CD14-positive monocyte (primary cell): Measurements from ENCODE around the gene SMAD2. TPM values are rescaled to one million over a fixed set of nuclear protein-coding genes. Genes with fewer than 3 reads are reported as not detected.

Experiments
- DNase-seq, 3 donors: peaks; one replicate each; pipeline ENCODE4 v3.0.0-alpha.2; 2011 to 2022
- H2AFZ ChIP-seq: 2 replicates; pipeline ENCODE4 v1.6.0; 2012; ENCODE audit warnings: mild to moderate bottlenecking, low read depth, low read length, inconsistent platforms; ENCODE audit not compliant: insufficient read depth, poor library complexity, severe bottlenecking
- H3K27ac ChIP-seq, 2 donors: 1 replicate in 1 of 2; 2 replicates in 1 of 2; pipeline ENCODE4 v1.5.1; 2012 to 2013; ENCODE audit warnings: low read length in 2 of 2, control low read depth in 1 of 2, inconsistent platforms in 1 of 2, low read depth in 1 of 2, mild to moderate bottlenecking in 1 of 2
- H3K27me3 ChIP-seq, 2 donors: one replicate each; pipeline versions ENCODE4 v1.6.0 to v1.6.1; 2011 to 2013; ENCODE audit warnings: low read length in 2 of 2; ENCODE audit not compliant: control insufficient read depth in 2 of 2, insufficient read depth in 2 of 2
- H3K36me3 ChIP-seq, 2 donors: replicated peaks in 1 of 2; 1 replicate in 1 of 2; 2 replicates in 1 of 2; pipeline versions ENCODE4 v1.5.1 to v1.6.1; 2012 to 2013; ENCODE audit warnings: low read length in 2 of 2, control low read depth in 1 of 2, inconsistent platforms in 1 of 2, mild to moderate bottlenecking in 1 of 2; ENCODE audit not compliant: insufficient read depth in 2 of 2, control insufficient read depth in 1 of 2
- H3K4me1 ChIP-seq, 2 donors: 1 replicate in 1 of 2; 2 replicates in 1 of 2; pipeline versions ENCODE4 v1.5.1 to v1.6.1; 2012 to 2013; ENCODE audit warnings: low read length in 2 of 2, control low read depth in 1 of 2, inconsistent platforms in 1 of 2, mild to moderate bottlenecking in 1 of 2, moderate library complexity in 1 of 2; ENCODE audit not compliant: insufficient read depth in 2 of 2, control insufficient read depth in 1 of 2
- H3K4me2 ChIP-seq: replicated peaks from 2 replicates; pipeline ENCODE3; 2012; ENCODE audit warnings: low read length, moderate library complexity, mild to moderate bottlenecking; ENCODE audit not compliant: poor library complexity, severe bottlenecking; ENCODE audit errors: extremely low read depth
- H3K4me3 ChIP-seq, 3 experiments: fragments of 200-600 bp in 1 of 3; sonication (generic) in 1 of 3; replicated peaks in 1 of 3; 1 replicate in 2 of 3; 2 replicates in 1 of 3; pipeline ENCODE4 v1.5.1; 2011 to 2013; ENCODE audit warnings: low read length in 3 of 3, mild to moderate bottlenecking in 3 of 3, control low read depth in 2 of 3, low read depth in 2 of 3, inconsistent platforms in 1 of 3, moderate library complexity in 1 of 3
- H3K79me2 ChIP-seq: 2 replicates; pipeline ENCODE4 v1.6.0; 2012; ENCODE audit warnings: mild to moderate bottlenecking, control low read depth, inconsistent platforms, low read length, moderate library complexity; ENCODE audit not compliant: insufficient read depth
- H3K9ac ChIP-seq: 2 replicates; pipeline ENCODE4 v1.6.0; 2017; ENCODE audit warnings: low read length, mild to moderate bottlenecking; ENCODE audit not compliant: insufficient read depth, poor library complexity, severe bottlenecking
- H3K9me3 ChIP-seq, 2 donors: replicated peaks in 1 of 2; 1 replicate in 1 of 2; 2 replicates in 1 of 2; pipeline versions ENCODE4 v1.5.1 to v1.6.1; 2012 to 2013; ENCODE audit warnings: low read length in 2 of 2, control low read depth in 1 of 2; ENCODE audit not compliant: control insufficient read depth in 1 of 2, insufficient read depth in 1 of 2
- H4K20me1 ChIP-seq: 2 replicates; pipeline ENCODE4 v1.6.0; 2012; ENCODE audit warnings: mild to moderate bottlenecking, low read length, control low read depth, moderate library complexity; ENCODE audit not compliant: insufficient read depth
- H3K27ac Mint-ChIP-seq, 7 donors: one replicate each; pipeline ENCODE4 v1.8.0; 2020; ENCODE audit warnings: mild to moderate bottlenecking in 7 of 7, mixed read lengths in 7 of 7, moderate library complexity in 6 of 7, inconsistent platforms in 2 of 7
- H3K27me3 Mint-ChIP-seq, 3 donors: one replicate each; pipeline ENCODE4 v1.8.0; 2021 to 2022; ENCODE audit warnings: low read depth in 3 of 3, mild to moderate bottlenecking in 3 of 3, mixed read lengths in 3 of 3, moderate library complexity in 3 of 3, inconsistent platforms in 1 of 3
- H3K36me3 Mint-ChIP-seq, 2 donors: one replicate each; pipeline ENCODE4 v1.8.0; 2020; ENCODE audit warnings: mixed read lengths in 2 of 2, inconsistent platforms in 1 of 2, mild to moderate bottlenecking in 1 of 2
- H3K4me1 Mint-ChIP-seq: one replicate; pipeline ENCODE4 v1.8.0; 2020; ENCODE audit warnings: mild to moderate bottlenecking, mixed read lengths
- H3K4me3 Mint-ChIP-seq, 2 donors: one replicate each; pipeline ENCODE4 v1.8.0; 2020; ENCODE audit warnings: mild to moderate bottlenecking in 2 of 2, mixed read lengths in 2 of 2, moderate library complexity in 1 of 2
- H3K9me3 Mint-ChIP-seq, 7 donors: one replicate each; pipeline ENCODE4 v1.8.0; 2020 to 2022; ENCODE audit warnings: mixed read lengths in 7 of 7, mild to moderate bottlenecking in 6 of 7, moderate library complexity in 6 of 7, inconsistent platforms in 2 of 7
- WGBS: methylation state at CpG from one replicate; pipeline ENCODE4 v1.1.5; 2013; ENCODE audit warnings: missing lambda C conversion rate; ENCODE audit not compliant: insufficient coverage; 5-methylcytosine and 5-hydroxymethylcytosine counted together
- intact Hi-C, 2 donors: fragments of 100-400 bp; cut with micrococcal nuclease; formaldehyde crosslinking; loops; one replicate each; pipeline versions ENCODE4 v1.15.0 to v1.15.1; 2023
- polyA plus RNA-seq, 3 donors: library from polyadenylated mRNA; depleted of rRNA in 1 of 3; unstranded in 2 of 3; stranded (reverse) in 1 of 3; fragments of 300-500 nt in 2 of 3; fragments of >200 nt in 1 of 3; fragmentation: Illumina TruSeq in 2 of 3; gene quantifications; 1 replicate in 2 of 3; 2 replicates in 1 of 3; pipeline ENCODE4 v1.2.3, GENCODE V29; 2012 to 2021
- TF ChIP-seq, protein P1 (sequence below): fragments of 200-600 bp; IDR thresholded peaks from one replicate; pipeline ENCODE4 v1.8.0; 2022; ENCODE audit warnings: antibody characterized with exemption, mild to moderate bottlenecking

Gene SMAD2
- polyA plus RNA-seq, 3 donors: 48.1 to 72.6 (median 70.6) TPM

- intact Hi-C loops: no loop called here
- Histone ChIP-seq H3K36me3 (no peaks in the 10 kb centered on the region), H2AFZ (no peak overlapping the region), H3K9me3 (no peaks in the 10 kb centered on the region), H3K79me2 (no peaks in the 10 kb centered on the region), H3K27me3 (no peaks in the 10 kb centered on the region), H3K9ac (no peak overlapping the region), H4K20me1 (no peaks in the 10 kb centered on the region), H3K27ac (no peak overlapping the region), H3K4me1 (no peaks in the 10 kb centered on the region), H3K4me3 (no peak overlapping the region), H3K4me2 (no peak overlapping the region)
- H3K36me3 Mint-ChIP-seq: no peaks in the 10 kb centered on the region
- H3K4me3 Mint-ChIP-seq: no peak overlapping the region
- peaks cover 0 to 2% (median 0%) of the 10 kb centered on the region in 7 donors for H3K9me3 Mint-ChIP-seq
- no peak for DNase-seq
- H3K27ac Mint-ChIP-seq: no peak overlapping the region
- H3K27me3 Mint-ChIP-seq: peaks cover 6 to 14% (median 9%) of the 10 kb centered on the region in 3 donors
- WGBS: 100% methylated on average over 2 of the region's 13 CpGs
- TF ChIP-seq, protein P1, sequence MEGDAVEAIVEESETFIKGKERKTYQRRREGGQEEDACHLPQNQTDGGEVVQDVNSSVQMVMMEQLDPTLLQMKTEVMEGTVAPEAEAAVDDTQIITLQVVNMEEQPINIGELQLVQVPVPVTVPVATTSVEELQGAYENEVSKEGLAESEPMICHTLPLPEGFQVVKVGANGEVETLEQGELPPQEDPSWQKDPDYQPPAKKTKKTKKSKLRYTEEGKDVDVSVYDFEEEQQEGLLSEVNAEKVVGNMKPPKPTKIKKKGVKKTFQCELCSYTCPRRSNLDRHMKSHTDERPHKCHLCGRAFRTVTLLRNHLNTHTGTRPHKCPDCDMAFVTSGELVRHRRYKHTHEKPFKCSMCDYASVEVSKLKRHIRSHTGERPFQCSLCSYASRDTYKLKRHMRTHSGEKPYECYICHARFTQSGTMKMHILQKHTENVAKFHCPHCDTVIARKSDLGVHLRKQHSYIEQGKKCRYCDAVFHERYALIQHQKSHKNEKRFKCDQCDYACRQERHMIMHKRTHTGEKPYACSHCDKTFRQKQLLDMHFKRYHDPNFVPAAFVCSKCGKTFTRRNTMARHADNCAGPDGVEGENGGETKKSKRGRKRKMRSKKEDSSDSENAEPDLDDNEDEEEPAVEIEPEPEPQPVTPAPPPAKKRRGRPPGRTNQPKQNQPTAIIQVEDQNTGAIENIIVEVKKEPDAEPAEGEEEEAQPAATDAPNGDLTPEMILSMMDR: no peak
- no peaks in the 10 kb centered on the region for H3K4me1 Mint-ChIP-seq
Measured at GRCh38 chr18:47799376-47799775, 131.1 kb downstream of the SMAD2 start.

DNA sequence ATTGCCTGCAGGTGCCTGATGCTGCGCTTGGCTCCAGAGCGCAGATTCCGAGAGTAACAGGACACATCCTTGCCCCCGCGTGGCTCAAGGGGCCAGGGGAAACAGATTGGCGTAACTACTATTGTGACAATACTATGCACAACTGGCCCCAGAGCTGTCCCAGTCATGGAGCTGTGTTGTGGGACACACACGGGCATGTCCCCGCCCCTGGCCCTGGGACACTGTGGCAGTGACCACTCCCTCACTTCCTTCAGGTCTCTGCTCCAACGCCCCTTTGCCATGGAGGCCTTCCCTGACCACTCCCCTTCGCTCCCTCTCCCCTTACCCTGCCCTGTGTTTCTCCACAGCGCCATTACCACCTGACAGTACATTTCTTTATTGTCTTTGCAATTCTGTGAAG, 132.1 kb downstream of the SMAD2 start:
- WGBS: 86% methylated on average over 8 of the region's 11 CpGs
- Mint-ChIP-seq H3K36me3 (no peaks in the 10 kb centered on the region), H3K27me3 (peaks cover 8 to 14% (median 9%) of the 10 kb centered on the region in 3 donors), H3K9me3 (peaks cover 0 to 2% (median 0%) of the 10 kb centered on the region in 7 donors), H3K27ac (no peak overlapping the region), H3K4me1 (no peaks in the 10 kb centered on the region), H3K4me3 (no peak overlapping the region)
- Histone ChIP-seq H3K27ac (no peak overlapping the region), H3K36me3 (no peaks in the 10 kb centered on the region), H2AFZ (no peak overlapping the region), H4K20me1 (no peaks in the 10 kb centered on the region), H3K27me3 (no peaks in the 10 kb centered on the region), H3K4me3 (no peak overlapping the region), H3K9ac (no peak overlapping the region), H3K4me2 (no peak overlapping the region), H3K79me2 (no peaks in the 10 kb centered on the region), H3K4me1 (no peaks in the 10 kb centered on the region), H3K9me3 (no peaks in the 10 kb centered on the region)
- TF ChIP-seq, protein P1: no peak
- DNase-seq: no peak
- intact Hi-C loops: no loop called here
